GM18511 (cell line): ENCODE measurements around the gene KCNAB1.
A peak's percentile ranks its signal among the peaks of the same experiment; 100 is the strongest.
"Not testable (repeated sequence)": the region's sequence is repeated elsewhere in the genome, so short reads cannot be mapped to it uniquely, and the experiment has no call there.

ENCODE experiments used
- ATAC-seq: cut with Tn5 transposase; IDR thresholded peaks from one replicate; pipeline ENCODE4 v1.9.1; 2021; ENCODE audit warnings: mild to moderate bottlenecking, moderate library complexity; ENCODE audit not compliant: unreplicated experiment

KCNAB1 gene

DNA sequence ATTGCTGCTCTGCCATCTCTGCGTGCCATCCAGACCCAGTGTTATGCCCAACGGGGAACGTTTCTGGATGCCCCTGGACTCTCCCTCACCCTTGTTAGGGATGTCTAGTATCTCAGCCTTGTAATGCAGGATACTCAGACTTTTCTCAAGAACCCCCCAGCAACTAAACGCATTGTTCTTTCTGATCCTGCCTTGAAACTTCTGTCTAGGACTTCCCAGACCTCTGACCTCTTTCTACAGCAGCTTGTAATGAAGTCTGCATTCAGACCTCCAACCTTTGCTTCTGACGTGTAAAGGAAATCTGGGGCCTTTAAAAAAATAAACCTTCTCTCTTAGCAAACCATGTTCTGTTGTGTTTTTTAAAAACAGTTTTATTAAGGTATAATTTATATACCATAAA lies 139.5 kb downstream of the KCNAB1 start:
- no peak for ATAC-seq

DNA sequence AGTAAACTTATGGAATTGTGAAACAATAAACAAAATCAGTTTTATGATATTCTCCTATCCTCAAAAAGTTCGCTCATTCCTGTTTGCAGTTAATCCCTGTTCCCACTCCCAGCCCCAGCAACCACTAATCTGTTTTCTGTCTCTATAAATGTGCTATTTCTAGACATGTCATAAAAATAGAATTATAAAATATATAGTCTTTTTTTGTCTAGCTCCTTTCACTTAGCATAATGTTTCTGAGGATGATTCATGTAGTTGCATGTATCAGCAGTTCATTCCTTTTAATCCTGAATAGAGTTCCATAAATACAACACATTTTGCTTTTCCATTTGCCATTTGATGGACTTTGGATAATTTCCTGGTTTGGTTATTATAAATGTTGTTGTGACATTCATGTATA lies 140.0 kb downstream of the KCNAB1 start:
- ATAC-seq: no peak

DNA sequence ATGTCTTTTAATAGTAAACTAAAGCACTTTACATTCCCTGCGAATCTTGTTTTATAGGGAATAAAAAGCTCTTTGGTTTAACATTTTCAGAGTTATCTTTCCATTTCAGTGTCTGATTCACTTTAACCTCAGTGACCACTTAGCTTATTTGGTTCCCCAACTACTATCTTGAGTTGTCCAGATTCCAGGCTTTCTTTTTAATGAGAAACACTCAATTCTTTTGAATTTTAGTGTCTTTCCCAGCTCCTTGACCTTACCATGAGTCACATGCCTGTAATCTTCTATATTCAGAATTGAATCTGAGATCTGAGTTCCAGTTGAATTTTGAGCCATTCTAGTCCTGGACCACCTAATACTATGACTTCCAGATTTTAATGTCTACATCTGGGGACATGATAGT lies 144.4 kb downstream of the KCNAB1 start:
- ATAC-seq: no peak

DNA sequence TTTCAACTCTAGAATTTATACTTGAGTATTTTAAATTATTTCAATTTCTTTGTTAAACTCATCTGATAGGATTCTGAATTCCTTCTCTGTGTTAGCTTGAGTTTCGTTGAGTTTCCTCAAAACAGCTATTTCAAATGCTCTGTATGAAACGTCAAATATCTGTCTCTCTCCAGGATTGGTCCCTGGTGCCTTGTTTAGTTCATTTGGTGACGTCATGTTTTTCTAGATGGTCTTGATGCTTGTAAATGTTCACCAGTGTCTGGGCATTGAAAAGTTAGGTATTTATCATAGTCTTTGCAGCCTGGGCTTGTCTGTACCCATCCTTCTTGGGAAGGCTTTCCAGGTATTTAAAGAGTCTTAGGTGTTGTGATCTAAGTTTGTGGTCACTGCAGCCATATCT lies 151.1 kb downstream of the KCNAB1 start:
- no peak for ATAC-seq

DNA sequence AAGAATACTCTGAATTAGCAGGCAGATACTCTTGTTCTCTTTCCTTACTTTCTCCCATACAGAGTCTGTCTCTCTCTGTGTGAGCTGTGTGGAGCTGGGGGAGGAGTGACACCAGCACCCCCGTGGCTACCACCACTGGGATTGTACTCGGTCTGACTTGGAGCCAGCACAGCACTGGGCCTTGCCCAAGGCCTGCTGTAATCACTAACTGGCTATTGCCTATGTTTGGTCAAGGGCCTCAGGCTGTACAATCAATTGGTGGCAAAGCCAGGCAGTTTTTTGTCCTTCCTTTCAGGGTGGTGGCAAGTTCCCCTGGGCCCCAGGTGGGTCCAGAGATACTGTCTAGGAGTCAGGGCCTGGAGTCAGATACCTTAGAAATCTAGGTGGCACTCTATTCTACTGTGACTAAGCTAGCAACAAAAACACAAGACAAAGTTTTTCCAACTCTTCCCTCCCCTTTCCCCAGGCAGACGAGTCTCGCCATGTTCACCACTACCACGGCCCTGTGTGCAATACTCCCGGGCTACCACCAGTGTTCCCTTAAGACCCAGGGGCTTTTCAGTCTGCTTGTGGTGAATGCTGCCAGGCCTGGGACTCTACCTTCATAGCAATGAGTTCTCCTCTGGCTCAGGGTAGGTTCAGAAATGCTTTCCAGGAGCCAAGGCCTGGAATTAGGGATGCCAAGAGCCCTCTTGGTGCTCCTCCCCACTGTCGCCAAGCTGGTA lies 151.8 kb downstream of the KCNAB1 start:
- no peak for ATAC-seq

DNA sequence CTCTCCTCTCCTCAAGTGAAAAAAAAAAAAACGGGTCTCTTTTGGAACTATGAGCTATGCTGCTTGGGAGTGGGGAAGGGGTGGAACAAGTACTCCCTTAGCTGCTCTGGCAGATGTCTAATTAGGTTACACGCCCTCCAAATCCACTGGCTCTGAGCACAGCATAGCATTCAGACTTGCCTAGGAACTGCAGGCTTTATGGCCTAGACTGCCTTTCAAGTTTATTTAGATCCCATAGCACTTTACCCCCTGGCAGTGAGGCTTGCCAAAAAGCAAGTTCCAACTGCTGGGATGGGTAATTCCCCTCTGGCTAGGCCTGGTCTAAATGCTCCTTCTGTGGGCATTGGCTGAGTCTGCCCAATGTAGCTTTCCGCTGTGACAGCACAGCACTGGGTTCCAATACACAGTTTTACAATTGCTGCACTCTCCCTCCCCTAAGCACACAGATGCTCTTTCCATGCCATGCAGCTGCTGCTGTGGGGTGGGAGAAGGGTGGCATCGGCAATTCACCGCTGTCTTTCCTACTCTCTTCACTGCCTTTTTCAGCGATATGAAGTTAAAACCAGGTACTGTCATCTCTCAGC lies 152.8 kb downstream of the KCNAB1 start:
- ATAC-seq: no peak

DNA sequence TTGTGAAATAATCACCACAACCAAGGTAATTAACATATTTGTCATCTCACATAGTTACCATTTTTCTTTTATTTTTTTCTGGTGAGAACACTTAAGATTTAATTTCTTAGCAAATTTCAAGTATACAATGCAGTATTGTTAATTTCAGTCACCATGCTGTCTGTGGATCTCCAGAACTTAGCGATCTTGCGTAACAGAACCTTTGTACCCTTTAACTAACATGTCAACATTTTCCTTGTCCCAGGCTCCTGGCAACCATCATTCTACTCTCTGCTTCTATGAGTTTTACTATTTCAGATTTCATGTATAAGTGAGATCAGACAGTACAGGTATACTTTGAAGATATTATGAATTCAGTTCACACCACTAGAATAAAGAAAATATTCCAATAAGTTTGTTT lies 154.4 kb downstream of the KCNAB1 start:
- ATAC-seq: no peak

DNA sequence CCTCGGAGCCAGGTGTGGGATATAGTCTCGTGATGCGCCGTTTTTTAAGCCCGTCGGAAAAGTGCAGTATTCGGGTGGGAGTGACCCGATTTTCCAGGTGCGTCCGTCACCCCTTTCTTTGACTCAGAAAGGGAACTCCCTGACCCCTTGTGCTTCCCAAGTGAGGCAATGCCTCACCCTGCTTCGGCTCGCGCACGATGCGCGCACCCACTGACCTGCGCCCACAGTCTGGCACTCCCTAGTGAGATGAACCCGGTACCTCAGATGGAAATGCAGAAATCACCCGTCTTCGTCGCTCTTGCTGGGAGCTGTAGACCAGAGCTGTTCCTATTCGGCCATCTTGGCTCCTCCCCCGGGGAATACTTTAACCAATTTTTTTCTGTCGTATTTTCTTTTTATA lies 164.3 kb downstream of the KCNAB1 start:
- not testable (repeated sequence) for ATAC-seq

DNA sequence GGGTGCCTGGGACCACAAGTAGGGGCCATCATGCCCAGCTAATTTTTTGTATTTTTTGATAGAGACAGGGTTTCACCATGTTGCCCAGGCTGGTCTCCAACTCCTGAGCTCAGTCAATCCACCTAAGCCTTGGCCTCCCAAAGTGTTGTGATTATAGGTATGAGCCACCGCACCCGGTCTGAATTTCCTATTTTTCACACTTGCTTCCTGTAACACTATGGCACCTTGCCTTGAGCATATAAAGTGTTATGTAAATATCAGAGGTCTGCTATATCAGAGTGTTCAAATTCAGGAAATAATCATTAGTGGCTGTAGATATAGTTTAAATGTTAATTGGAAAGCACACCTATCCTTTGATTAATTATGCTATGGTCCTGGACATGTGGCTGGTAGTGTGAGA lies 165.2 kb downstream of the KCNAB1 start:
- no peak for ATAC-seq

DNA sequence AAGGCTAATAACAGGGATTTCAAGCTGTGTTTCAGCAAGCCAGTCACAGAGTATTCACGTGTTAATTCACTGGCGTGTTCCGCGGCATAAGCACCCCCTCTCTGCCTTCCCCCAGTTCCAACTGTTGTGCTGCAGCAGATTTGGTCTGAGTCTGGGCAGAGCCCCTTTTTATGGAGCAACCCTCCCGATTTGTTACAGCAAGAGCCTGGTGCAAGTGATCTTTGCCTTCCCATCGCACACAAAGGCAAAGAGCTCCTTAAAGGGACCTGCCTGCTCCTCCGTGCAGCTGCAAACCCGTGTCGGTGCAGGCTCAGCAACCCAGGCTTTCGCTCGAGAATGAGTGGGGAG lies 170.5 kb downstream of the KCNAB1 start:
- no peak for ATAC-seq

DNA sequence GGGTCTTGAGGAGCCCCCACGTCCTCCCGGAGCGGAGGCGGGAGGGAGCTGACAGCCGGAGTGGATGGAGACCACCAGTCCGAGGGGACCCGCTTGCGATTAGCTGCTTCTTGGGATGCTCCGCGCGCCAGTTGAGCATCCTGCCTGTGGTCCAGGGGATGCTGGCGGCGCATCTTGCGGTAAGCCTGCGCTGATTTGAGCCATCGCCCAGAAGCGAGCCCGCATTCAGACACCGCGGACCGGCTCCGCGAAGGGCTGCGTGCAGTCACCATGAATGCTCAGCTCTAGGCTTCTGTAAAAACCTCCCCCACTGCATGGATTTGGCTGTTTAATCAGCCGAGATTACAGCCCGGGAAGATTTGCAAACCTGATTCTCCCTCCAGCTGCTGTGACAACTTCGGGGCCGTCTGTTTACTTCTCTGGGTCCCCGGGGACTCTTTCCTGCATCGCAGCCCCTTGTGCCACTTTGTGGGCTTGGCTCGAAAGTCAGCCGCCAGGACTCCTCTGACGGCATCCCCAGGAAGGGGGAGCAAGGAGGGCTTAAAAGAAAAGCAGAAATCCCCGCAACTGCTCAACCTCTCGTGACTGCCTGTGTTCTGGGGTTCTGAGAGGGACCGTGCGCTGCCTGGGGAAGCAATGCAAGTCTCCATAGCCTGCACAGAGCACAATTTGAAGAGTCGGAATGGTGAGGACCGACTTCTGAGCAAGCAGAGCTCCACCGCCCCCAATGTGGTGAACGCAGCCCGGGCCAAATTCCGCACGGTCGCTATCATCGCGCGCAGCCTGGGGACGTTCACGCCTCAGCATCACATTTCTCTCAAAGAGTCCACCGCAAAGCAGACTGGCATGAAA lies 171.1 kb downstream of the KCNAB1 start:
- peak; percentile 77 for ATAC-seq

DNA sequence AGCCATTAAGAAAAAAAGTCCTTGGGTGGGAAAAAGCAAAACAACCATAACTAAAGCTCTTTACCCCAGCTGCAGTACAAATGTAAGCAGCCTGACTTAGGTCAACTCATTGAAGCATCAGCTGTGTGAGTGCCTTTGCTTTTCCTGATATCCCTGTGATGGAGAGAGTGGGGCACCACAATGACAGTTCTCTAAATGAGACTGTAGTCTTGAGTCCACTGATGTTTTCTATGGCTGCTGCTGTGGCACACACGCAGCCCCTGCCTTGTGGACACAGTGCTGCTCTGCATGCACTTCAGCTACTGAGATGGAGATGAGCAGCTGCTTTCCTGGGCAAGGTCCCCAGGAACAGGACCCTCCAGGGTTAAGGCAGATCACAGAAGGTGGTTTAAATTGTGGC lies 173.2 kb downstream of the KCNAB1 start:
- ATAC-seq: no peak

DNA sequence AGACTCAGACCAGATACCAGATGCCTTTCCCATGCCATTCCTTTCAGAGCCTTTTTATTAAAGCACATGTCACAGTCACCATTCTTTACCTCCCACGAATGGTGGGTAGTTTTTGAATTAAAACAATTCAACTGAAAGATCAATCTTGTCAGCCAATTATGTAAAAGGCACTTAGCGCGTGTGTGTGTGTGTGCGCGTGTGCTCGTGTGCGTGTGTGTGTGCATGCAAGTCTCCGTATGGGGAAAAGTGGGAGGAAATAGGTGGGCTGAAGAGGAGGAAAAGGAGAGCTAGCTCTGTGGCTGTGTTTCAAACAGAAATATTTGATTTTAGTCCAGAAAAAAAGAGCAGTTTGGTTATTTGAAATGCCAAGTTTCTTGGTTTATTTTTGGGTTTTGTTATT lies 177.2 kb downstream of the KCNAB1 start:
- ATAC-seq: no peak

DNA sequence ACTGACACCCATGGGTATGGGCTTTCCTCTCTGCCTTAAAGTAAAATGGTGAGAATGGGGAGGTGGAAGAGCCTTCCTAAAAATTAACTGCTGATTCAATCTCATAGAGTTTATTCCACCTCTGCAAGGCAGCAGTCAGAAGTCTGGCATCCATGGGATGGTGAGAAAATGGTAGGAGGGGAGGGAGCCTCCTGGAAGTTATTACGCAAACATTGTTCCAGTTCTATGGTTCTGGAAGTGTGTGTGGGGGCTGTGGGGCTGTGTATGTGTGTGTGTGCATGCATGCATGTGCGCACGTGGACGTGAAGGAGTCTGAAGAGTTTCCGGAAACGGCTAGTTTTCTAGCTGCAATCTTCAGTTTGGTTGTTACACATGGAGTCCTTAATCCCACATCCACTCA lies 177.6 kb downstream of the KCNAB1 start:
- ATAC-seq: no peak

DNA sequence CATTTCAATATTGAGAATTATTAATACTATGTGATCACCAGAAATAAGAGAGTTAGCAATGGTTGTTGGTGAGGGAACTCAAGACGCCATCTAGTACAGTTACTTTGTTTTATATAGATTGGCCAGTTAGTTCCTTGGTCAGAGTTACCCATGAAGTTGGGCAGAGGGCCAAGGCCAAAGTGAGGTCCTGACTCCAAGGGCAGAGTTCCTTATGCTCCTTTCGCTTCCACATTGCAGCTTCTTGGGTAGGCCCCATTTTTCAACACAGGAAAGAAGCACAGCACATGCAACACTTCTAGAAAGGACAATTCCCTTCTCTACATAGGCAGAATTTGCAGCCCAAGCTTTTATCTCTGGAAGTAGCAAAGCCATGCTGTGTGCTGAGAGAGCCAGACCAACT lies 178.6 kb downstream of the KCNAB1 start:
- no peak for ATAC-seq

DNA sequence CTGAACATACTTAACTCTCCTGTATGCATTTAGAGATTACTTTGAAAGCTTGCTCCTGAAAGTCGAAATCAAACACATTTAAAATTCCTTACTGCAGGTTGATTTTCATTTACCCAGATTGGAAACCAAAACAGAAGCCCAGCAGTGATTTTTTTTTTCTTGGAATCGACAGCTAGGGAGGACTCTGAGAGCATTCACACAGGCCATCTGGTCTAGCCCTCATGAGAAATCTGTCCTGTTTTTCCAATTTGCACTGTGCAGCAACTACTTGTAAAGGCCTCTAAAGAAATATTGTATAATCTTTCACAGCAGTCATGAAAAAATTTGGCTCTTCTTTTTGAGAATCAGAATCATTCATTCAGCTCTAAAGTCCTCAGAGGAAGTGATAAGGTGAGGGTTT lies 179.2 kb downstream of the KCNAB1 start:
- no peak for ATAC-seq

DNA sequence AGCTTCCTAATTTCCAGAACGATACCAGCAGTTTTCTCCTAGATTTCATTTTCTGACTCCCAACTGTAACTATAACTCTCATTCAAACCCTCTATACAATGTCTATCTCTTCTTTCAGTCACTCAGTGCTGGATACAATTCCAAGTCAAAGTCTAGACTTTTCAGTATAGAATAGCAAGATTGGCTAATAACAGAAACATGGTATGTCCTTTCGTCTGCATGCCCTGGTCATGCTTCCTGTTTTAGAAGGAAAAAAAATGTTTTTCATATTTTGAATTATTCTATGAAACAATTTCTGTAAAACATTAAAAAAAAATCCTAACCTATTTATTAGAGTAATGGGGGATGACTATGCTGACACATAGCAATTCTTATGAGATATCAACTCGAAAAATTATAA lies 180.0 kb downstream of the KCNAB1 start:
- ATAC-seq: no peak

DNA sequence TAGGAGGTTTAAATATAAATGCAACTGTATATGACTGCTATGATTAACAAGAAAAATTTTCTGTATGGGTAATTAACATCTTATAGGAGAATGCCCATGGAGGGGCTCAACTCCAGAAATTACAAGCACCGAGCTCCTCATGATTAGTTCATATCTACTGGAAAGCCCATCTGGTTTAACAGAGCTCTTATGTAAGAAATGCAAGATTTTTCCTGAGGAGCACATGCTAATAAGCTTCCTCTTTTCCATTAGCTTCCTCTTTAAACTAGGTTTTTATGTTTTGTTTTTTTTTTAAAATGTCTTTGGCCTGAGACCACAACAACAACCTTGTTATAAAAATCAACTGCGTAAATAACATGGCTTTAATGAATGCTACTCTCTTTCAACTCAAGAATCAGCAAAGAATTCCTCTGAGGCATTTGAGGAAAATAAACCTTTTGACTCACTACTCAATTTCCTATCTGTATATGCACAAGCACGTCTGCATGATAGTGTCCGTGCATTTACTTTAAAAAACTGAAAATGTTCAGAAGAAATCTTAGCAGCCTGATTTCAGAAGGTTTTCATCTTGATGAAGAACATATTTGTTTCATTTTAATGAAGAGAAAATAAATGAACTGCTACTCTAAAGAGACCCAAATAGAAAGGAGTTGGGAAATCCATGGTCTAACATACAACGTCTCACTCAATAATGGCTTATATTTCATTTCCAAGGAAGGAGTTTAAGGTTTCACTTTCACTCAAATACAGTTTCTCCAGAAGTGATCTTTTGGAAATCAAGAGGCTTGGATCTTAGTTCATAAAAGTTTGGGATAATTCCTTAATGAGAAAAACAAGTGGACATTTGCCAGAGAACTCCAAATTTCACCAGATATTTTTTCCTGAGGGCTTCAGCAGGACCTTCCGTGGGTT lies 180.8 kb downstream of the KCNAB1 start:
- ATAC-seq: no peak

DNA sequence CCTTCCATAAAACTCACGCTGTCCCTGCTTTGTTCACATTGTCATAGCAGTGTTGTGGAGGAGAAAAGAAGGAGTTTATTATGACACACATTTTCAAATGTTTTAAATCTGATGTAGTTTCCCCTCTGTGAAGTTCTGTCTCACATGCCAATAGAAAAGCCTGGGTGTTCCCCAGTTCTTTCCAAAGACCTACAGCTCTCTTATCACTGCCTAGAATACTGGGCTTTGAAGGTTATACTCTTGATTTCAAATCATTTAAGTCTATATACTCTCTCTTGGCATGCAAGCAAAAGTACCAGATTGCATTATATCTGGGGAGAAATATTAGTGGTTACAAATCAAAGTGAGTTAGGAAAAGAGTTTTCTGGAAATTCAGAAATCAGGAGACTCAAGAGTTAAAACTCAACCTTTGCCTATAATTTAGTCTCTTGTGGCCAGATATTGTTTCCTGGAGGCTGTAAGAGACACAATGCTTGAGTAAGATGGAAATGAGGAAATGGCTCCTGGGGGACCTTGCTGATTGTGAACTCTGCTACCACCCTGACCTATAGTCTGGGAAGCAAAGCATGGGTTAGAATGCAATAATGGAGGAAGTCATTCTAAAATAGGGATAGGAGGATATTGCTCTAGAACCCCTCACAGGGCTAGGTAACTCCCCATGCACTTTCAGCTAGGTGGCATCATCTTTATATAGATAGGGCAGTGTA lies 182.8 kb downstream of the KCNAB1 start:
- no peak for ATAC-seq

DNA sequence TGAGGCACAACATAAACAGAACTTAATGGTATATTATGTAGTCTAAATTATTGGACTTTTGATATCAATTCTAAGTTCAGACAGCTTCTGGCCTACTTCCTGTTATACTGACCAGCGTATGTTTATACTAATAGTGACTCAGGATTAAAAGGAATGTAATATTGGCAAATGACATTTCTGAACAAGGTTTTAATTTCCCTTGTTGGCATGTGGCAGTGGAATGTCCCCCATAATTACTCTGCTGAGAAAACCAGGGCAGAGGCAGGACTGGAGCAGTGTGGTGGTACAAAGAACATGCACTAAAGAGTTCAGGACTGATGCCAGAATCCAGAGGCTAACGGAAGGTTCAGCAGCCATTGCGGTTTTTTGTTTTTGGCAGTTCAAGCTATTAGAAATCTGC lies 184.0 kb downstream of the KCNAB1 start:
- ATAC-seq: no peak

DNA sequence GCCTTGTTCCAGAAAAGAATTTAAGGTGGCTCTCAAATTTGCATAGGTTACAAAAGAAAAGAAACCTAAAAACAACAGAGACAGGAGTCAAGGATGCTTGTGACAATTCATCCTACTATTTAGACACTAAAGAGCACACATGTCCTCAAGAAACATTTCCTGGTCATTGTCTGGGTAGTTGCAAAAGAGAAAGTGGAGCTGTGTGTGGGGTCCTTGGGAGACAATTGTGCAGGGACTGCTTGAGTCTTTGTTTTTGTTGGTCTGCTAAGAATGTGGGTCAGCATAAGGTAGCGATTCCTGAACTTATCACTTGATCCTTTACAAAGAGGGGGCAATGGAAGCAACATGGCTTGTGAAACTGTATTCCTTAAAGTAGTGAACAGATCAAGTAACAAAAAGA lies 185.3 kb downstream of the KCNAB1 start:
- no peak for ATAC-seq
